Stimulated activated CD8-positive, alpha-beta memory T cell treated with anti-CD3 and anti-CD28 coated beads, Interleukin-7, amount 100 ng/mL, for 24 hours (primary cell): Measurements from ENCODE around the gene EXD3.

Source experiments
- DNase-seq: peaks from one replicate; pipeline ENCODE4 v3.0.0-alpha.2; 2020; ENCODE audit warnings: low read depth

EXD3 gene

GRCh38 chr9:137365552-137366444 is 57.2 kb downstream of the EXD3 start:
- DNase-seq: no peak

DNA sequence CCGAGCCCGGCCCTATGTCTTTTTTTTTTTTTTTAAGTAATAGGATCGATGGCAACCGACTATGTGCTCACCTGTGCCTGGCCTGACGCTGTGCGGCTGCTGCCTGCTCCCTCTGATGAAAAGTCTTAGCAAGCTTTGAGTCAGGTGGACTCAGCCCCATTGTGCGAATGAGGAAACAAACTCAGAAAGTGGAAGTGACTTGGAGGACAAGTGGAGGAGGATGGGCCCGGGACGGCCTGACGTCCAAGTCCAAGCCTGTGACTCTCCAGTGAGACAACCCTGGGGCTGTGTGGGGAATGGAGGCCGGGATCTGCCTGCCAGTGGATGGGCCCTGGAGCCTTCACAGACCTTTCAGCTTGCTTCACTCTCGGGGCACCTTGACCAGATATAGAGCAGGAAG is 57.9 kb downstream of the EXD3 start:
- DNase-seq: no peak

GRCh38 chr9:137359850-137360249 is 63.1 kb downstream of the EXD3 start:
- no peak for DNase-seq

- DNase-seq: no peak
Observed at GRCh38 chr9:137358126-137358525, 64.8 kb downstream of the EXD3 start.

- DNase-seq: no peak
Observed at GRCh38 chr9:137357166-137357565, 65.8 kb downstream of the EXD3 start.

- DNase-seq: no peak
Observed at GRCh38 chr9:137355761-137356365, 67.1 kb downstream of the EXD3 start.

DNA sequence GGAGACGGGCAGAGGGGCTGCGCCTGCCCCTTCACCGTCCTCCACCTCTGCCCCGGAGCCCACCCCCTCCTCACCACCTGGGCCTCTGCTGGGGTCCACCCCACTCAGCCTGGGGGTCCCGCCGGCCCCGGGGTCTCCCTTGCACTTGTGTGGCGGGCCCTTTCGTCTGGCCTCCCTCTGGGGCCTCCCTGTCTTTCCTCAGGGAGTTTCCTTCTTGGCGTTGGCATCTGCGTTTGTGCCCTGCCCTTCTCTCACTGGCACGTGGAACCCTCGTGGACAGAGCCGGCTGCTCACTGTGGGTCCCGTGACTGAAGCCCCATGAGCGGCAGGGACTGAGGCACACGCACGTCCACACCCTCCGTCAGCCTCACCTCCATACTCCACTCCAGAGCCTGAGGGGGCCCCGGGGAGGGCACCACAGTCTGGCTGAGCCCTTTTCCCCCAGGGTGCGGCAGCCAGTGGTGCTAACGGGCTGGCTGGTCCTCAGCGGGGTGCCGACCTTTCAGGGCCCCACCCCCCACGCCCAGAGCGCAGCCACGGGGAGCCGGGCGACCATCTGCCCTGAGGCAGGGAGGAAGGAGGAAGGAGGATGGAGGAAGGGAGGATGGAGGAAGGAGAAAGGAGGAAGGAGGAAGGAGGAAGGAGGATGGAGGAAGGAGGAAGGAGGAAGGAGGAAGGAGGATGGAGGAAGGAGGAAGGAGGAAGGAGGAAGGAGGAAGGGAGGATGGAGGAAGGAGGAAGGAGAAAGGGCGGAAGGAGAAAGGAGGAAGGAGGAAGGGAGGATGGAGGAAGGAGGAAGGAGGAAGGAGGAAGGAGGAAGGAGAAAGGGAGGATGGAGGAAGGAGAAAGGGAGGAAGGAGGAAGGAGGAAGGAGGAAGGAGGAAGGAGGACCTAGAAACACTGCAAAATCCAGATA is 67.9 kb downstream of the EXD3 start:
- DNase-seq: no peak

GRCh38 chr9:137354153-137354844 is 68.7 kb downstream of the EXD3 start:
- no peak for DNase-seq

- DNase-seq: no peak
Observed at GRCh38 chr9:137353223-137354152, 69.5 kb downstream of the EXD3 start.

GRCh38 chr9:137352511-137353222 is 70.3 kb downstream of the EXD3 start:
- no peak for DNase-seq

DNA sequence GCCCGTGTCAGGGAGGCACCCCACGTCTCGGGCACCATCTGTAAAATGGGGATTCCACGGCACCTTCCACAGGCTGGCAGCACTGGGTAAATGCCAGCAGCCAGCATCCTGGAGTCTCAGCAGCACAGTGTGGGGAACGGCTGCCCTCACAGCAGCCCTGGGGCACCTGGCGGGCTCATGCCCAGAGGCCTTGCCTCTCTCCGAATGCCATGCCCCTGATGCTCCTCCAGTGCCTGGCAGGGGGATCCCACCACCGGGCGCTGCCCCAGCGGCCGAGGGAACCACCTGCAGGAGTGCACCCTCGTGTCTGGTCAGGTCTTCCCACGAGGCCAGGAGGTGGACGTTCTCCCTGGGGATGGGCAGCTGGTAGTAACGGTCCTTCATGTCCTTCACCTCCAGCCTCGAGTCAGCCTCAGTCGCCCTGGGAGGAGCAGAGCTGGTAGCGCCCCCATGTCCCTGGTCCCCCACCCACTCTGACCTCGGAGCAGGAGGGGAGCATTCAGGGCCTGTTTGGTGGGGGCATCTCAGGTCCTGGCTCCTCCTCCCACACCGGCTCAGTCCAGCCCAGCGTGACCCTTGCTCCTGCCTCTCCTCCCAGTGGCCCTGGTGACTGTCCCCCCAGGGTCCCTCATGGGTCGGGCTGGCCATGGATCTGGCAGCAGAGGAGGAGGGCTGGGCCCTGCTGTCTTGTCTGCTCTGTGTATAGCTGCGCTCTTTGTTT is 71.0 kb downstream of the EXD3 start:
- DNase-seq: no peak

GRCh38 chr9:137350696-137351584 is 72.0 kb downstream of the EXD3 start:
- DNase-seq: no peak

GRCh38 chr9:137349471-137350033 is 73.4 kb downstream of the EXD3 start:
- DNase-seq: no peak

GRCh38 chr9:137348769-137349470 is 74.0 kb downstream of the EXD3 start:
- DNase-seq: no peak

- no peak for DNase-seq
Observed at GRCh38 chr9:137347928-137348327, 75.0 kb downstream of the EXD3 start.

GRCh38 chr9:137342482-137342881 is 80.5 kb downstream of the EXD3 start:
- DNase-seq: no peak

DNA sequence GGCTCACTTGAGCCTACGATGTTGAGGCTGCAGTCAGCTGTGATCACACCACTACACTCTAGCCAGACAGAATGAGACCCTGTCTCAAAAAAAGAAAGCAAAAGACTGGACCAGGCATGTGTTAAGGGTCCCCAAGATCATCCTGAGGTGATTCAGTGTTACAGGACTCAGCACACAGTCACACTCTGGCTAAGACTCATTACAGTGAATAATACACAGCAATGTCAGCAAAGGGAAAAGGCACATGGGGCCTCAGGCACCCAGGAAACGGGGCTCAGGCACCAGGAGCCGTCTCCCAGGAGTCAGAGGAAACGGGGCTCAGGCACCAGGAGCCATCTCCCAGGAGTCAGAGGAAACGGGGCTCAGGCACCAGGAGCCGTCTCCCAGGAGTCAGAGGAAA is 81.7 kb downstream of the EXD3 start:
- no peak for DNase-seq
